GM20431 (cell line): ENCODE measurements around the gene COA8.

ENCODE experiments used
- in situ Hi-C: fragments of 300-500 bp; cut with MseI, MboI; formaldehyde crosslinking; loops from one replicate; pipeline ENCODE4 v1.15.0; 2020; ENCODE audit warnings: low sequenced_read_pairs; ENCODE audit not compliant: unreplicated experiment

COA8 gene

GRCh38 chr14:103535891-103536565, 26.7 kb upstream of the COA8 start:
- in situ Hi-C loops = no loop called here

DNA sequence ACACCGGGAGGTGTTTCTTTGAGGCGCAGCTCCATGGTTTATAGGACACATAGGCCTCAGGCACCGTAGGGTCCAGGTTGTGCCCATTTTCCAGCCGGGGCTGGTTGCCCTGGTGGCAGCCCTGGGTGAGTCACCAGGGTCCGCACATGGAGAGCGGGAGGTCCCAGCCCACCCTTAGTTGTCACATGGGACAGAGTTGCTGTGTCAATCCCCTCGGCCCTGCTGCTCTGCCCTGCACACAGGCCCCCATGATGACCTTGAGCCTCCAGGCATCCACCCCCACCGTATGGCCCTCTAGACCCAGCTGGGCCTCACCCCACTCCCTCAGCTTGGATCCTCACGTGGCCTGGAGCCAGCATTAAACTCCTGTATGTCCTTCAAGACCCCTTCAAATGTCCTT, 26.1 kb upstream of the COA8 start:
- in situ Hi-C loops = no loop called here

DNA sequence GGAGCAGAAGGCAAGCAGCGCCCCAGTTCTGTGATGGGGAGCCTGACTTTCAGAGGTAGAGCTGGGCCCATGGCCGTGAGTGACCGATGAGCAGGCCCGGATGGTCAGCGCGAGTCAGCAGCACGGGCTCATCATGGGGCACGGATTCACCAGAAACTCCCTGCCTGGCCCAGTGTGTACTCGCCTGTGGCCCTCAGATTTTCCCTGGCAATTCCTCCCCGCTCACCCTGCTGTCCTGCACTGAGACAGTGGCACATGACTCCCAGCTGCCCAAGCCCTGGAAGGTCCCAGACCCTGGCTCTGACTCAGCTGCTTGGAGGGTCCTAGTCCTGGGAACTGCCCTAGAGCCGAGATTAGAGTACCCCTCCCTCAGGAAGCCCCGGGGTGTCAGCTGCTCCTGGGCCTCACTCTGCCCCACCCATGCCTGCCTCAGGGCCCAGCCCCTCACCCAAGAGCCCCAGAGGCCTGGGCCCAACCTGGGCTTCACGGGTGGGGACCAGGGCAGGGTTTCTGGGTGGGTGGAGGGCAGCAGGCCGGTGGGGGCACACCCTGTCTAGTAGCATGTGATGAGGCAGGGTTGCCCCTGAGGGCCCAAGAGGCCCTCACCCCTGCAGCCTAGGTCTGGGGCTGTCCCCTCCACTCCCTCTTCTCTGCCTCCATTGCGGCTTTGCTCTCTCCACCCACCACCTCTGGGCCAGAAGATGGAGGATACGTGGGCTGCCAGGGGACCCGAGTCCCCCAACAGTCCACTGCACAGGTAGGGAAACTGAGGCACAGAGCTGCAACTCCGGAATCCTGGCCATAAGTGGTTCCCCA, 25.4 kb upstream of the COA8 start:
- in situ Hi-C loops = no loop called here

DNA sequence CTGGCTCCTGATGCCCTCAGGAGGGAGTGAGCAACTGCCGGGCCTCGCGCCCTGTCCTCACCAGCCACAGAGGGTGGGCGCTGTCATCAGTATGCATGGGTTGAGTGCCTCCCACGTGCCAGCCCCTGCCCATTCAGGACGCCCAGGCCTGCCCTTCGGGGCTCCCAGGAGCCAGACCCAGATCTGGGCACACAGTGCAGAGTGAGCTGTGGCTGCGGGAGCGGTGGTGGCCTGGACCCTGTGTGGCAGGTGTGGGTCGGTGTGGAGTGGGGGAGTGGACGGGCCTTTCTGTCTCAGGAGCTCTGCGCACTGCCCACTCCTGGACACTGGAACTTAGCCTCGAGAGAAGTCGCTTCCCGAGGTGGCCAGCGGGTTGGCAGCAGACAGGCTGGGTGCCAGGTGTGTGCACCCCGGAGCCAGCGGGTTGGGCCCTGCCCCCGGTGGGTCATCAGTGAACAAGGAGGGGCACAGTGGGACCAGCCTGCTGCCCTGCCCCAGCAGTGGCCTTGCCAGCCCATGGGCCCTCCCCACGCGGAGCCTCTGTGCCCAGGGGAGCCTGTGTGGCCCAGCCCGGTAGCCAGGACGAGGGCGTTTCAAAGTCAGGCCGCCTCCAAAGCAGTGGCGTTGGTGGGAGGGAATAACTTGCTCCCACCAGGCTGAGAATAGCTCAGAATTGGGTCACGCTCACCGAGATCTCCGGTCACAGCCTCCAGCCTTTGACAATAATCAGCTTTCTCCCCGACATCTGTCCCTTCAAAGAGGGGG, 24.3 kb upstream of the COA8 start:
- in situ Hi-C loops = no loop called here

GRCh38 chr14:103539056-103539825, 23.5 kb upstream of the COA8 start:
- in situ Hi-C loops = no loop called here

DNA sequence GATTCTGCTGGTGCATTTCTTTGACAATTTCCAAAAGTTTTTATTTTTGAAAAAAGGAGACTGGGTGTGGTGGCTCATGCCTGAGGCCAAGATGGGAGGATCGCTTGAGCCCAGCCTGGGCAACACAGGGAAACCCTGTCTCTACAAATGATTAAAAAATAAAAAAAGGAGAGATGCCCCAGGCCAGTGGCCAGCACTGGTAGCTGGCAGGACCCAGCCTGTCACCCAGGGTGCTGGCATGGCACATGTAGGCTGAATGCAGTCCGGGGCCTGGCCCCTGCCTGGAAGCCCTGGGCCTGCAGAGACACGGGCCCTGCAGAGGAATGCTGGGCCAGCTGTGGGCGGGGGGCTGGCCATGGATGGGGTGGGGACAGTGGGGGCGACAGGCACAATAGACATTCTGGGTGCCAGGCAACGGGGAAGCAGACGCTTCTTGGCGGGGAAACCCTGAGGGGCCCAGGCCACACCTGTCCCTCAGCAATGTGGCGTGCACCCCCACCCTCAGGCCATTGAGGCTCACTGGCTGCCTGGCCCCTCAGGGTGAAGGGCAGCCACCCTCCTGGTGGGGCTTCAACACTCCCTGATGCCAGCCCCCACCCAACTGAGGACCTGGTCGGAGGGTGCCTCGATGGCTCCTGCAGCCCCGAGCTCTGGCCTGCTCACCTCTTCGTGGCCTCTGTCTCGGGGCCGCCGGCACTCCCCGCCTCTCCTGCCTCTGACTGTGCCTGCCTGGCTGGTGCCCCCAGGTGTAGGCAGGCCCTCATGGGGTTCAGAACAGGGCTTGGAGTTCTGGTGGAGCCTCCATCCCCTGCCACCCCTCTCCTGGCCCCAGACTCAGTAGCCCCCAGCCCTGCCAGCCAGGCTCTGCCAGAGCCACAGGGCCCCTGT, 21.7 kb upstream of the COA8 start:
- in situ Hi-C loops = no loop called here

GRCh38 chr14:103541709-103542604, 20.8 kb upstream of the COA8 start:
- in situ Hi-C loops = no loop called here

GRCh38 chr14:103542605-103543088, 20.1 kb upstream of the COA8 start:
- in situ Hi-C loops = no loop called here

DNA sequence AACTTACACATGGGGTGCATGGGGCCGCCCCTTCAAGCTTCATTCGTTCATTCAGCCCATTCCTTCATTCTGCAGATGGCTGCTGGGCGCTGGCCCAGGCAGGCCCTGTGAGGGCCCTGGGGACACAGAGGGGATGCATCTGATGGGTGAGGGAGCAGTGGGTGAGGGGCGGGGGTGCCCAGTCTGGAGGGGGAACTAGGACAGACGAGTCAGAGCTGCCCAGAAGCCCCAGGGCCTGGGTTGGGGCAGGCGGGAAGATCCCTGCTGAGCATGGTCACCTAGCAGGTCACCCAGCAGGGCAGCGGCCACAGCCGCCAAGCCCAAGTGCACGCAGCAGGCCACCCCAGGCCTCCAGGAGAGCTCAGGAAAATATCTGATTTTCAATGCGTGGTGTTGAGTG, 19.6 kb upstream of the COA8 start:
- in situ Hi-C loops = no loop called here

DNA sequence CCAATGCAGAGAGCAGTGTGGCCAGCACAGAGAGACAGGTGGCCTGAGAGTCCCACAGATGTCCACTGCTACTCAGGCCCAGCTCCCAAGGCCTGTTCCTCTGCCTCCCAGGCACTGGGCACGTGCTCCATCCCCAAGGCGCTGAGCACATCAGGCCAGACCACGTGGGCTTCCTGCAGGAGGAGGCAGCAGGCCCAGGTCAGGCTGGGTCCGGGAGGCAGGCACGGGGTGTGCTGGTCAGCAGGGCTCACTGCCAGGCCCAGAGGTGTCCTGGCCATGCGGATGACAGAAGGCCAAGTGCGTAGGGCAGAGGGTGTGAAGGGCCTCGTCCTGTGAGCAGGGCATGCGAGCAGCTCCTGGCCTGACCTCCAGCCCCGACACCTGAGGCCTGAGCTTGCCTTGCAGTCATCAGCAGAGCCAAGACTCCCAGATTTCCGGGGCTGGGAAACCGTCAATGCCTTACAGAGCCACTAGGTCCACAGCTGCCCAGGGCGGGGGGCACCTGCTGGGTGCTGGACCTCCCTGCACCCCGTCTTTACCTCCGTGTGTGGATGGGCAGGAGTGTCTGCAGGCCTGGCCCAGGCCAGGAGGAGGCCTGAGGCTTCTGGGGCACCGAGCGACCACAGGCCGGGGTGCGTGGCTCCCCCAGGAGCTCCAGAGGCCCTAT, 18.9 kb upstream of the COA8 start:
- in situ Hi-C loops = no loop called here

- in situ Hi-C loops = no loop called here
These were observed 18.2 kb upstream of the COA8 start for GRCh38 chr14:103544388-103545218.

- in situ Hi-C loops = no loop called here
These were observed 17.4 kb upstream of the COA8 start for GRCh38 chr14:103545219-103545914.

DNA sequence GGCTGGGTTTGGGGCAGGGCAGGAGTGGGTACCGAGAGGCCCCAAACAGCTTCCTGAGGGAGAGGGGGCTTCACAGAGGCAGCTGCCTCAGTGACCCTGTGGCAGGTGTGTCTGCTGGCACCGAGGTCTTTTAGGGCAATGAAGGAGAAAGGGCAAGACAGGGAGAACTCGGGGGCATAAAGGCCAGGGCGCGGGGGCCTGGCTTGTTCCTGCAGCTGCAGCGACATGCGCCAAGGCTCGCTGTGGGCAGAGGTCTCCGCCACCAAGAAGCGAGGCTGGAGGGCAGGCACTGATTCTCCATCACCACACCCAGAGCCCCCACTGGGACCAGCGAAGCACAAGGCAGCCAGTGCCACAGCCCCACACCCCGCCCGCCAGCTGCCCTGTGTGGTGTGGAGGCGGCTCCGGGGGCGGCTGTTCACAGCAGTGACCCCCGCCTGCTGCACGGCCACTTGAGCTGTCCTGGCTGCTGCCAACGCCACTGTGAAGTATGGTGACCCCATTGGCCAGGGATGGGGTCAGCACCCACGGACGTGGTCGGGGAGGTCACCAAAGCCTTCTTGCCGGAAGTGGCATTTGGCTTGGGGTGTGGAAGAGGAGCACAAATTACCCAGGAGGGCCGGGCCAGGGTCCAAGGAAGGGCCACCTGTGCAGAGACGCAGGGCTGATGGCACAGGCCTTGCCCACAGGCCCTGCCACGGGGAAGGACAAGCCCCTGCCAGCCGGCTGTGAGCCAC, 16.7 kb upstream of the COA8 start:
- in situ Hi-C loops = no loop called here

DNA sequence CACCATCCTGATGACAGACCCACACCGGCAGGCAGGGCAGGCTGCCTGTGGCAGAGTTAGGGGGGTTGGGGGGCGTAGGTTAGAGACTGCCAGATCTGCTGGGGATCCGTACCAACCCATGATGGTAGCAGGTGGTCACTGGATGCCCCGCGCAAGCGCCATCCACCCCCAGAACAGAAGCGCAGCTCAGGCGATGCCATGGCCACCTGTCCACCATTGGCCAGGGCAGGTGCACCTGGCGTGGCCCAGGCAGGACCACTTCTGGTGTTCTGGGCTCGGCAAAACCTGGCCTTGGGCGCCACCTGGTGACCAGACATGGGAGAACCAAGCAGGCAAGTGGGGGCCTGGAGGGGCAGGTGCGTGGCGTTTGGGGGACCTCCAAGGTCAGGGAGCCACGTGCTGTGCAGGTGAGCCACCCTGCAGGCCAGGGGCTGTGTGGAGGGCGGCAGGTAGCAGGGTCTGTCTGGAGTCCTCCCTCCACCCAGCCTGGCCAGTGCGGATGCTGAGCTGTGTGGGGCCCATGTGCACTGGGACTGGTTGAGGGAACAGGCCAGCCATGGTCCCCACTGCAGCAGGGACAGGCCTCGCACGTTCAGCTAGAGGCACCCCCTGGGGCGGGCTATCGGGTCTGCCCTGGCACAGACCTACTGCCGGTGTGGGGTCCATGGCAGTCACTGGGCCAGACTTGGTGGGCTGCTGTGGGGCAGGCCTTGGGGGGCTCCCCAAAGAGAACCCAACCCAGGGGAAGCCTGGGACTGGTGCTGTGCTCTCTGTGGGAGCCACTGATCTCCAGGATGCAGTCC, 15.9 kb upstream of the COA8 start:
- in situ Hi-C loops = no loop called here

GRCh38 chr14:103547455-103547940, 15.3 kb upstream of the COA8 start:
- in situ Hi-C loops = no loop called here
